Activated CD4-positive, alpha-beta T cell treated with anti-CD3 and anti-CD28 coated beads for 48 hours (primary cell): ENCODE results near the gene PRSS50.
A peak's percentile ranks its signal among the peaks of the same experiment; 100 is the strongest.
"Not testable (repeated sequence)": the region's sequence is repeated elsewhere in the genome, so short reads cannot be mapped to it uniquely, and the experiment has no call there.

Experiments used
- DNase-seq: peaks from one replicate; pipeline ENCODE4 v3.0.0-alpha.2; 2020

PRSS50 gene

GRCh38 chr3:46717447-46718231 lies at the start of gene PRSS50:
Gene PRSS50, minus strand, starts transcription at chr3:46717869. Its CDS starts 45 bp downstream, at chr3:46717824.
- DNase-seq, result peak; percentile 76

- no peak for DNase-seq
Observed at GRCh38 chr3:46764206-46764605, 46.5 kb upstream of the PRSS50 start.

GRCh38 chr3:46763178-46763577 lies 45.5 kb upstream of the PRSS50 start:
- no peak for DNase-seq

GRCh38 chr3:46759239-46760167 lies 41.8 kb upstream of the PRSS50 start:
- no peak for DNase-seq

GRCh38 chr3:46756642-46757041 lies 39.0 kb upstream of the PRSS50 start:
- DNase-seq, result no peak

GRCh38 chr3:46755646-46756045 lies 38.0 kb upstream of the PRSS50 start:
- DNase-seq, result no peak

GRCh38 chr3:46753127-46753526 lies 35.5 kb upstream of the PRSS50 start:
- peak; percentile 49 for DNase-seq

- no peak for DNase-seq
Observed at GRCh38 chr3:46750555-46751038, 32.9 kb upstream of the PRSS50 start.

GRCh38 chr3:46749129-46749528 lies 31.5 kb upstream of the PRSS50 start:
- DNase-seq, result no peak

GRCh38 chr3:46748170-46748569 lies 30.5 kb upstream of the PRSS50 start:
- no peak for DNase-seq

- DNase-seq, result no peak
Observed at GRCh38 chr3:46746711-46747110, 29.0 kb upstream of the PRSS50 start.

- no peak for DNase-seq
Observed at GRCh38 chr3:46742992-46743585, 25.4 kb upstream of the PRSS50 start.

- not testable (repeated sequence) for DNase-seq
Observed at GRCh38 chr3:46739565-46739964, 21.9 kb upstream of the PRSS50 start.

GRCh38 chr3:46737329-46737731 lies 19.7 kb upstream of the PRSS50 start:
- DNase-seq, result no peak

GRCh38 chr3:46736006-46736872 lies 18.6 kb upstream of the PRSS50 start:
- DNase-seq, result no peak

GRCh38 chr3:46734773-46735172 lies 17.1 kb upstream of the PRSS50 start:
- no peak for DNase-seq

- no peak for DNase-seq
Observed at GRCh38 chr3:46733026-46733800, 15.5 kb upstream of the PRSS50 start.

GRCh38 chr3:46731795-46732194 lies 14.1 kb upstream of the PRSS50 start:
- no peak for DNase-seq

- no peak for DNase-seq
Observed at GRCh38 chr3:46730819-46731218, 13.2 kb upstream of the PRSS50 start.

GRCh38 chr3:46729038-46729437 lies 11.4 kb upstream of the PRSS50 start:
- DNase-seq, result no peak

- DNase-seq, result no peak
Observed at GRCh38 chr3:46725621-46726314, 8.1 kb upstream of the PRSS50 start.
